COR-L47 (cell line): ENCODE results near the gene RTL9.
"Not testable (repeated sequence)": the region's sequence is repeated elsewhere in the genome, so short reads cannot be mapped to it uniquely, and the experiment has no call there.

Source experiments
- DNase-seq: peaks from one replicate; lab custom pipeline; 2025; lab: John Stamatoyannopoulos, UW

The RTL9 gene

DNA sequence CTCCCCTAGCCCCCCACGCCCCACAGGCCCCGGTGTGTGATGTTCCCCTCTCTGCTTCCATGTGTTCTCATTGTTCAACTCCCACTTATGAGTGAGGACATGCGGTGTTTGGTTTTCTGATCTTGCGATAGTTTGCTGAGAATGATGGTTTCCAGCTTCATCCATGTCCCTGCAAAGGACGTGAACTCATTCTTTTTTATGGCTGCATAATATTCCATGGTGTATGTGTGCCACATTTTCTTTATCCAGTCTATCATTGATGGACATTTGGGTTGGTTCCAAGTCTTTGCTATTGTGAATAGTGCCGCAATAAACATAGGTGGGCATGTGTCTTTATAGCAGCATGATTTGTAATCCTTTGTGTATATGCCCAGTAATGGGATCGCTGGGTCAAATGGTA is 47.6 kb downstream of the RTL9 start:
- DNase-seq = not testable (repeated sequence)

- no peak for DNase-seq
These were observed 48.2 kb downstream of the RTL9 start for GRCh38 chrX:110406822-110407221.

- DNase-seq = peak; percentile 14
These were observed 49.4 kb downstream of the RTL9 start for GRCh38 chrX:110407910-110408545.
